GM13977 (cell line): ENCODE results near the gene SLC24A3.

Experiments used
- DNase-seq: peaks from one replicate; pipeline ENCODE4 v3.0.0; 2012; ENCODE audit warnings: low spot score
- CTCF ChIP-seq: IDR thresholded peaks from 2 replicates; pipeline ENCODE4 v1.5.1; 2012; ENCODE audit warnings: mild to moderate bottlenecking, control low read depth; ENCODE audit not compliant: insufficient read depth; ENCODE audit errors: extremely low read depth, missing control alignments
- in situ Hi-C: fragments of 300-500 bp; cut with MboI; formaldehyde crosslinking; loops from one replicate; pipeline ENCODE4 v1.12.0; 2022; ENCODE audit warnings: low sequenced_read_pairs, low pct_unique_long_range_greater_than_20kb, mixed read lengths, inconsistent platforms; ENCODE audit not compliant: unreplicated experiment

The SLC24A3 gene

GRCh38 chr20:19438488-19438887 is 226.0 kb downstream of the SLC24A3 start:
- in situ Hi-C loops, result no loop called here
- TF ChIP-seq CTCF, result no peak

DNA sequence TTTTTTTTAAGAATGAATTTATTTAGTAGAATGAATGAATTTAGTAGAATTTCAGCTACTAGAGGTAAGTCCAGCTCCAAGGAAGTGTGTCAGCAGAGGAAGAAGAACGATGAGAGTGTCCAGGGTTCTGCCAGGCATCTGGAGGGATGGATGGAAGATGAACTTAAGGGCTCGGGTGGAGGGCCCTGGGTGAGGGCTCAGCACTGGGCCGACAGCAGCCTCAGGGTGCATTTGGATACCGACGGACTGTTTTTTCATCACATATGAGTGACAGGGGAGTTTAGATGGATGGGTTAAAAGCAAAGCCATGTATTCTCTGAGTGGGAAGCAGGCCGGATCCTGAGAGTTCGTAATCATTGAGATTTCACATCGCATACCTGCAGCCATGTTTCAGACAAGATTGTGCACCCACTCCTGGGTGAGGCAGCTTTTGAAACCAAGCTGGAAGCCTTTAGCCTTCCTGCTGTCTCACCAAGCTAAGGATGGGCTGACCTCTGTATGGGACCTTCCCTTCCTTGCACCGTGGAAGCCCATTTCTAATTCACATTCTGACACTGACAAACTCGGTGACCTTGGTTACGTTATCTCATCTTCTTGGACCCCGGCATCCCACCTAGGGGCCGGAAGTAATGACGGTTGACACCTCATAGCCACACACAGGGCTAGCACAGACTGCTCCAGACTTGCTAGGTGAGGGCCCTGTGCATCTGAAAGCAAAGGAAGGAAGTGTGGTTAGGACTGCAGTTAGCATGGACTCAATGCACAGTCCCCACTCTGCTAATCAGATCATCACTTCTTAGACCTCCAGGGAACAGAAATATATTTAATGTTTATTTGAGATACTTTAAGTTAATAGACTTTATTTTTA is 228.5 kb downstream of the SLC24A3 start:
- in situ Hi-C loops, result no loop called here
- no peak for DNase-seq
- TF ChIP-seq CTCF, result no peak

More at GRCh38 chr20:19438488-19438887, 226.0 kb downstream of the SLC24A3 start:
- DNase-seq, result no peak

DNA sequence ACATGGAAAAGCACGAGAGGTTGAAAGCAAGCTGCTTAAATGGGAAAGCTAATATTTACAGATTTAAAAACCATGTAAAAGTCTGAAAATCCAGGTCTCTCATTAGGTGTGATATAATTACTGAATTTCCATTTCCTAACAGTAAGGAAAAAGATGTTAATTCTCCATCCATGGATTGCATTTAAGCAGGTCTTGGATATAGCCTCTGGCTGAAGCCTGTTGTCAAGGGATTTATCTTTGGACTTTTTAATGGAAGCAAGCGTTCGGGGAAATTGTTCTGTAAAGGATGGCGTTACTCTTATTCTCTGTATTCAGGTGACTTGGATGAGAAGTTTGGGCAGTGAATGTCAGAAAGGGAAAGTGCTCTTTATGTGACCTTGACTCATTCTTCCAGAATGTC is 233.8 kb downstream of the SLC24A3 start:
- in situ Hi-C loops, result no loop called here
- DNase-seq, result no peak

DNA sequence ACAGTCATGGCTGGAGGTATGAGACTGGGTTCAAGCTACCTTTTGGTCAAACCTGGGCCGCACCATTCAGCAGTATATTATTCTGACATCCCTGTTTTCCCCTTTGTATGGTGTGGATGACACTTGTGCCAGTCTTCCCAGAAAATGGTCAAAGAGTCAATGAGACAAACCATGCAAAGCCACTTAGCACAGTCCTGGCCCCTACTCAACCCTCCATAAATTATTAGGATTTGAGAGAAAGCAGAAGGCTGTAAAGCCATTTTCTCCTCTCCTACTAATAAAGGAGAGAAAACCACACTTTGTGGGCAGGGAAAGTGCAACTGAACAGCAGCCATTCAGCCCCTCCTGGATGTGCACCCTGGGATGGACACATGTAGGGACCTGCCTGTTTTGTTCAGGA is 236.2 kb downstream of the SLC24A3 start:
- in situ Hi-C loops, result no loop called here
- TF ChIP-seq CTCF, result no peak
- no peak for DNase-seq

More for the DNA sequence above, 233.8 kb downstream of the SLC24A3 start:
- TF ChIP-seq CTCF, result no peak

GRCh38 chr20:19449051-19449450 is 236.6 kb downstream of the SLC24A3 start:
- in situ Hi-C loops, result no loop called here
- no peak for DNase-seq

DNA sequence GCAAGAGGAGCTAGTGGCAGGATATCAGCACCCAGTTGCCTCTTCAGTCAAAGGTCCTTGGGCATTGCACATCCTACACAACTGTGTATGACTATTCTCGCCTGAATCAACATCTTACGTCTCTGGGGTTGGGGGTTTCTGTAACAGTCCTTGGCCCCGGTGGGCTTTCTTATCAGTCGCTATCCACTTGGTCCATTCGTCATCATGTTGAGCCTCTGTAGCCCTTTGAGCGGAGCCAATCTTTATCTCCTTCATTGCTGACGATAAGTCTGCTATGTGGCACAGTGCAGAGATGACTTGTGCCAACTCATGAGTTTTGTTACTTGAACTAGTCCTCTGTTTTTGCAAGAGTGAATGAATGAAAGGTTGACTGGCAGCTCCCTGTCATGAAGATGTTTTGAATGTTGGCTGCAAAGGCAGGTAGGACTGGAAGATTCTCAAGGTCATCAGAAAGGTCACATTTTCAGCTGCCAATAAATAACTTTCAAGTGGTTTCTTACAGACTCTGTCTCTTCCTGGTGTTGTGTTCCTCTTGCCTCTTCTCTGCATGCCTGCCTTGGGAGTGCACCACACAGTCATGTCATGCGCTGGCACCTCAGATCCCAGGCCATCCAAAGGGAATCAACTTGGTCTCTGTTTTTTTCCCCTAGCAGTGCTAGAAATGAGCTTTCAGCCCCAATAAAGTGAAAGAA is 238.9 kb downstream of the SLC24A3 start:
- no peak for TF ChIP-seq CTCF
- no peak for DNase-seq
- in situ Hi-C loops, result no loop called here

More at GRCh38 chr20:19449051-19449450, 236.6 kb downstream of the SLC24A3 start:
- TF ChIP-seq CTCF, result no peak
